Left ventricle myocardium inferior (tissue), 1 donor: ENCODE measurements around the gene KRT13. TPM values are rescaled to one million over a fixed set of nuclear protein-coding genes. Genes with fewer than 3 reads are reported as not detected.

Experiments used
- DNase-seq: peaks from one replicate; pipeline ENCODE4 v3.0.0-alpha.2; 2020
- H3K27ac ChIP-seq: fragments of 200-600 bp; replicated peaks from 2 replicates; pipeline ENCODE4 v1.8.0; 2021
- H3K27me3 ChIP-seq: fragments of 200-600 bp; 2 replicates; pipeline ENCODE4 v1.8.0; 2021; ENCODE audit warnings: low read depth
- H3K36me3 ChIP-seq: fragments of 200-600 bp; 2 replicates; pipeline ENCODE4 v1.8.0; 2021
- H3K4me1 ChIP-seq: fragments of 200-600 bp; 2 replicates; pipeline ENCODE4 v1.8.0; 2021
- H3K4me3 ChIP-seq: fragments of 200-600 bp; 2 replicates; pipeline ENCODE4 v1.8.0; 2021; ENCODE audit warnings: mild to moderate bottlenecking, moderate library complexity
- H3K9me3 ChIP-seq: fragments of 200-600 bp; replicated peaks from 2 replicates; pipeline ENCODE4 v1.8.0; 2021
- intact Hi-C: fragments of 100-400 bp; cut with micrococcal nuclease; formaldehyde crosslinking; loops from one replicate; pipeline ENCODE4 v1.11.0; 2022
- total RNA-seq: library from RNA; stranded (reverse); fragmentation: NEBNext Ultra II Directional; extraction: Animal tissue kit (Norgen Biotek cat#: 25700); gene quantifications from one replicate; pipeline ENCODE4 v1.2.1, GENCODE V29; 2021
- TF ChIP-seq, protein P1 (sequence below): fragments of 200-600 bp; IDR thresholded peaks from 2 replicates; pipeline ENCODE4 v1.8.0; 2021; ENCODE audit warnings: antibody characterized with exemption, mild to moderate bottlenecking, borderline replicate concordance
- donor health status: DM: no; HTN: yes; CAD: no; lungs with severe emphysema.

The KRT13 gene
- total RNA-seq, 1 donor from 2014 or later = not detected

DNA sequence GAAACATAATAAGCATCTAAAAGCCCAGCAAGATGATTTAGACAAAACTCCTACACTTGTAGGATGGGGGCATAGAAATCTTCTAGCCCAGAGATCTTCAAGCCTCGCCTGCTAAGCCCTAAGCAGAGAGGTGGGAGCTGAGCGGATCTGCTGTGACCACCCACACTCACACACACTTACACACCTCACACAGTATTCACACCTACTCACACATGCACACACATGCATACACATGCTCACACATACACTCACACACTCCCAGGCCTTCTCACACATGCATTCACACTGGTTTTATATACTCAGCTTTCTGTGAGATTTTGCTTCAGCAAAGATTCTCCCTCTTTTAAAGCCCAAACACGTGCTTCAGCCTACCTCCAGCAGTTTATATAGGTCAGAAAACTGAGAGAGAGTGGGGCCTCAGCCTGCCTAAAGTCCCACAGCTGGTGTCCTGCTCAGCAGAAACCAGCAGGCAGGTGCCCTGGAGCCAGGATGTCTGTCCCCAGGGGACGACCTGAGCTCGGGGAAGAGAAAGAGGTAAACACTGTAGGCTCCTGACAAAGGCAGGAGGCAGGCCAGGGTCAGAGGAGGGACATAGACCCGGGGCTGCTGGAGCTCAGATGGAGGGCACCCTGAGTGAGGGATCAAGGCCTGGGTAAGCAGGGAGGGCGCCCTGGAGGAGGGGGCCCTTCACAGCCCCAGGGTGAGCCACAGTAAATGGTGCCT lies 34.7 kb upstream of the KRT13 start:
- no peaks in the 10 kb centered on the region for H3K36me3 ChIP-seq
- no peak overlapping the region for H3K27ac ChIP-seq
- DNase-seq = no peak
- intact Hi-C loops = no loop called here
- peaks cover 88% of the 10 kb centered on the region for H3K27me3 ChIP-seq
- no peaks in the 10 kb centered on the region for H3K9me3 ChIP-seq
- TF ChIP-seq, protein P1, sequence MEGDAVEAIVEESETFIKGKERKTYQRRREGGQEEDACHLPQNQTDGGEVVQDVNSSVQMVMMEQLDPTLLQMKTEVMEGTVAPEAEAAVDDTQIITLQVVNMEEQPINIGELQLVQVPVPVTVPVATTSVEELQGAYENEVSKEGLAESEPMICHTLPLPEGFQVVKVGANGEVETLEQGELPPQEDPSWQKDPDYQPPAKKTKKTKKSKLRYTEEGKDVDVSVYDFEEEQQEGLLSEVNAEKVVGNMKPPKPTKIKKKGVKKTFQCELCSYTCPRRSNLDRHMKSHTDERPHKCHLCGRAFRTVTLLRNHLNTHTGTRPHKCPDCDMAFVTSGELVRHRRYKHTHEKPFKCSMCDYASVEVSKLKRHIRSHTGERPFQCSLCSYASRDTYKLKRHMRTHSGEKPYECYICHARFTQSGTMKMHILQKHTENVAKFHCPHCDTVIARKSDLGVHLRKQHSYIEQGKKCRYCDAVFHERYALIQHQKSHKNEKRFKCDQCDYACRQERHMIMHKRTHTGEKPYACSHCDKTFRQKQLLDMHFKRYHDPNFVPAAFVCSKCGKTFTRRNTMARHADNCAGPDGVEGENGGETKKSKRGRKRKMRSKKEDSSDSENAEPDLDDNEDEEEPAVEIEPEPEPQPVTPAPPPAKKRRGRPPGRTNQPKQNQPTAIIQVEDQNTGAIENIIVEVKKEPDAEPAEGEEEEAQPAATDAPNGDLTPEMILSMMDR = no peak
- H3K4me1 ChIP-seq = no peaks in the 10 kb centered on the region
- no peak overlapping the region for H3K4me3 ChIP-seq

DNA sequence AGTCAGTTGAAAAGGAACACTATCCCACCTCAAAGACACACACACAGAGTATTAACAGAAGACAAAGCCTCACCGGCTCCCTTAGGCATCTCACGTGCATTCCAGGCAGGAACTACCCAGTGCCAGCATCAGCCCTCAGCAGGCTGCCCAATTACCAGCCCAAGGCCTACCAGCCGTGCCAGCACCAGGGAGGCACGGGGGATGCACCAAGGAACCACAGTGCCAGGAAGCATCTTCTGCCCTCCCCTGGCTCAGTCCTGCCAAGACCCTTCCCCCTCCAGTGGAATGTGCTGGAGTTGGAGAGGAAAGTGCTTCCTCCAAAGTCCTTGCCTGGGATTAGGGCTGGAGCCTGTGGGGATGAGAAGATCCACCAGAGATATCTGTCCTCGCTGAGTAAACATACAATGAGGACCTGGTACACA lies 33.7 kb upstream of the KRT13 start:
- Histone ChIP-seq H3K4me3 (no peak overlapping the region), H3K27me3 (peaks cover 88% of the 10 kb centered on the region), H3K27ac (no peak overlapping the region), H3K9me3 (no peaks in the 10 kb centered on the region), H3K4me1 (no peaks in the 10 kb centered on the region), H3K36me3 (no peaks in the 10 kb centered on the region)
- intact Hi-C loops = no loop called here
- no peak for DNase-seq
- TF ChIP-seq, protein P1 = no peak

DNA sequence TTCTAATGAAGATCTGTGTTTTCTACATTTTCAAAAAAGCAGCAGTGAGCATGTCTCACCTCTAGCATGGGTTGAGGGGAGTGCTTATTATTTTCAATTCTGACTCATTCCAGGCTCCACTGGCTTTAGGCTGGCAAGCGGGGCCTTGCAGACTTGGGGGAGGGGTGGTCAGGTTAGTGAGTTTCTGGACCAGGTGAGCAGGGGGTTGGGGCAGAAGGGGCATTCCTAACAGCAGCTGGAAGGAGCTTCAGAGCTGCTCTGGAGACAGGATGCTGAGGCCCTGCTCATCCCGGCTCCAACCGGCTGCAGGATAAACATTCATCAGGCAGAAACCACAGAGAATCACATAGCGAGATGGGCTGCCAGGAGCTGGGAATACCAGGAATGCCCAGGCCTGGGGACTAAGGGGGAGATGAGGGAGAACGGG lies 33.2 kb upstream of the KRT13 start:
- H3K27ac ChIP-seq = no peak overlapping the region
- peaks cover 92% of the 10 kb centered on the region for H3K27me3 ChIP-seq
- TF ChIP-seq, protein P1 = no peak
- DNase-seq = no peak
- no peaks in the 10 kb centered on the region for H3K36me3 ChIP-seq
- no peaks in the 10 kb centered on the region for H3K4me1 ChIP-seq
- H3K9me3 ChIP-seq = no peaks in the 10 kb centered on the region
- intact Hi-C loops = no loop called here
- no peak overlapping the region for H3K4me3 ChIP-seq

DNA sequence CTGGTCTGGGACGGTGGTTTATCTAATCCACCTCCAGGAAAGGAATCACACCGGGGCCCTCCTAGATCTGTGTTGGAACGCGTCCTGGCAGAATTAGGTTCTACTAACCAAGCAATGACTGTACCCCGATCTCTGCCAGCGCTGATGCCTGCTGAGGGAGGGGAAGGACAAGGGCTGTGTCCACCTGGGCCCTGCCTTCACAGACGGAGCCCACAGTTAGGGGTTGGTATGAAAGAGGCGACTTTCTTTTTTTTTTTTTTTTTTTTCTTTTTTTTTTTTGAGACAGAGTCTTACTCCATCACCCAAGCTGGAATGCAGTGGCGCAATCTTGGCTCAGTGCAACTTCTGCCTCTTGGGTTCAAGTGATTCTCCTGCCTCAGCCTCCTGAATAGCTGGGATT lies 32.6 kb upstream of the KRT13 start:
- Histone ChIP-seq H3K4me3 (no peak overlapping the region), H3K27ac (no peak overlapping the region), H3K4me1 (no peaks in the 10 kb centered on the region), H3K27me3 (peaks cover 90% of the 10 kb centered on the region), H3K36me3 (no peaks in the 10 kb centered on the region), H3K9me3 (no peaks in the 10 kb centered on the region)
- TF ChIP-seq, protein P1 = no peak
- intact Hi-C loops = no loop called here
- DNase-seq = no peak

DNA sequence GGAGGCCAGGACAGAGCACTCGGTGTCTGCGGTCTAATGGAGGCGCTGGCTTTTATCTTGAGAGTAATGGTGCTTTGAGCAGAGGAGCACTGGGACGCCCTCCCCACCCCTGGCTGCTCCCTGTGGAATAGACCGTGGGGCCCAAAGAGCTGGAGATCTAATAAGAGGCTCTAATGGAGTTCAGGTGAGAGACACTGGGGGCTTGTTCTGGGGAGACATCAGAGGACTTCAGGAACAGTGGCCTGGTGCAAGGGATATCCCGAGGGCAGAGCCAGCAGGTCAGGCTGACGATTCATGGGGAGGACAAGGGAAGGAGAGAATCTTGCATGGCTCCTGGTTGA lies 32.2 kb upstream of the KRT13 start:
- TF ChIP-seq, protein P1 = no peak
- intact Hi-C loops = no loop called here
- Histone ChIP-seq H3K36me3 (no peaks in the 10 kb centered on the region), H3K27ac (no peak overlapping the region), H3K4me1 (no peaks in the 10 kb centered on the region), H3K27me3 (peaks cover 90% of the 10 kb centered on the region), H3K4me3 (no peak overlapping the region), H3K9me3 (no peaks in the 10 kb centered on the region)
- DNase-seq = no peak
